Hindlimb muscle (tissue), 1 donor: ENCODE data around the gene TWF2. TPM values are rescaled to one million over a fixed set of nuclear protein-coding genes. Genes with fewer than 3 reads are reported as not detected.

ENCODE experiments used
- DNase-seq: peaks from one replicate; pipeline ENCODE4 v3.0.0-alpha.2; 2013
- polyA plus RNA-seq: library from polyadenylated mRNA; unstranded; fragments of 120-200 nt; gene quantifications from one replicate; pipeline ENCODE4 v1.2.1, GENCODE V29; 2013; ENCODE audit not compliant: insufficient read length

Gene TWF2
- polyA plus RNA-seq, 1 donor: 30.0 TPM

- no peak for DNase-seq
Measured at GRCh38 chr3:52237006-52237656, 1.8 kb downstream of the TWF2 start.

GRCh38 chr3:52236424-52236886 is 2.5 kb downstream of the TWF2 start:
- no peak for DNase-seq

- DNase-seq: no peak
Measured at GRCh38 chr3:52234516-52235447, 4.2 kb downstream of the TWF2 start.

- DNase-seq: no peak
Measured at GRCh38 chr3:52233968-52234367, 5.0 kb downstream of the TWF2 start.

- DNase-seq: no peak
Measured at GRCh38 chr3:52233108-52233591, 5.8 kb downstream of the TWF2 start.

- no peak for DNase-seq
Measured at GRCh38 chr3:52232279-52233107, 6.5 kb downstream of the TWF2 start.

- no peak for DNase-seq
Measured at GRCh38 chr3:52231502-52232278, 7.3 kb downstream of the TWF2 start.

- no peak for DNase-seq
Measured at GRCh38 chr3:52230889-52231499, 8.0 kb downstream of the TWF2 start.

- DNase-seq: no peak
Measured at GRCh38 chr3:52230461-52230860, 8.5 kb downstream of the TWF2 start.

- no peak for DNase-seq
Measured at GRCh38 chr3:52229656-52230055, 9.3 kb downstream of the TWF2 start.

GRCh38 chr3:52228751-52229291 is 10.1 kb downstream of the TWF2 start:
- DNase-seq: no peak

GRCh38 chr3:52228266-52228665 is 10.7 kb downstream of the TWF2 start:
- no peak for DNase-seq

GRCh38 chr3:52227766-52228165 is 11.2 kb downstream of the TWF2 start:
- no peak for DNase-seq

GRCh38 chr3:52227117-52227516 is 11.8 kb downstream of the TWF2 start:
- DNase-seq: no peak

GRCh38 chr3:52226229-52226817 is 12.6 kb downstream of the TWF2 start:
- DNase-seq: no peak

GRCh38 chr3:52225452-52226228 is 13.3 kb downstream of the TWF2 start, which contains the start of gene TLR9:
TLR9 (minus strand) TSS chr3:52225645; CDS start chr3:52225529, 116 bp downstream.
- DNase-seq: no peak

GRCh38 chr3:52223449-52224408 is 15.2 kb downstream of the TWF2 start:
- DNase-seq: no peak
